ENCODE measurements around the gene PSMB7.
A peak's percentile ranks its signal among the peaks of the same experiment; 100 is the strongest.

Gene PSMB7

DNA sequence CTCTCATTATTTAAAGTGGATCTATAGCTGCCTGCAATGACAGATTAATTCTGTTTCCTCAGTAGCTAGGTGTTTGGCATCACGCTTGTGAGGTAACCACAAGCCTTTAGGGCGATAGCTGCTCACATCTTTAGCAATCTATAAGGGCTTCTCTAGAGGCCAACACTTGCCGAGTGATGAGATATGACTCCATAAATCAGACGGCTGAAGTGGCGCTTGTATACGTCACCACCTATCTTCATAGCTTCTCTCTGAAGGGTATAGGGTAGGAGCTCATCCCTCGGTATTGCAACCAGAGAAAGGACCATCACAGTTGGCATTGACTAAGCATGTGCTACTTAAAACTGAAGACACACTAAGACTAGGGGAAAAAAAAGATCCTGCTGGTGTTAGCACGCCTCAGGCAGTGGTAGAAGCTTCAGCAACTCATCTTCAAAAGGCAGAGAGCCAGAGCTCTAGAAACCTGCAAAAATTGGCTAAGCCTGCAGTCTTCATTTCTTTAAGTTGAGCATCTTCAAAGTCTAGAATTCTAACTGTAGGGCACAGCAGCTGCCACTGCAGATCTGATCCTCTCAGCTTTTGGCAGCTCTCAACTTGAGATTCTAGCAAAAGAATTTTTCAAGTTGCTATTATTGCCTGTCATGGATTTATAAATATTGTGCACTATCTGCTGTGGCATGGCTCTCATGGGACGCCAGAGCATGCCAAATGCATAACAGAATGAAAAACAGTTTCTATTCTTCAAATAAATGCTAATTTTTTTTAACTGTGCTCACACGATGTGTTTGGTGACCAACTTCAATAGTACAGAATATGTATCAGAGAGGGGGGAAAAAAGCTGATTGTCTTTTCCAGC is 37.5 kb downstream of the PSMB7 start:
- DNase-seq: no peak

DNA sequence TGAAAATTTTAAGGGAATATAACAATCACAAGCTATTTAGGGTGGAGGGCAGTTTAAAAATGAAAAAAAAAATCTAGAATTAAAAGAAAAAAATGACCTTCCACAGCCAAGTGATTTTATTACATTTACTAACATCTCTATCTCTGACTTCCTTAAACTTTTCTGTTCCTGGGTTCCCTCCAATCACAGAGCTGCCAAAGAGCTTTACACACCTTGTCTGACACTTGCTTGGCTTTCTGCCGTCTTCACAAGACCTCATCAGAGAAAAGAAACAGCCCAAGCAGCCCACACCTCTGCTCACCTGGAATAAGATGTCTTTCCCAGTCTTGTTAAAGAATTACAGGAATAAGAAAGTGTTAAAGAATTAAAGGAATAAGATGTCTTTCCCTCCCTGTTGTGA is 38.9 kb downstream of the PSMB7 start:
- no peak for DNase-seq

DNA sequence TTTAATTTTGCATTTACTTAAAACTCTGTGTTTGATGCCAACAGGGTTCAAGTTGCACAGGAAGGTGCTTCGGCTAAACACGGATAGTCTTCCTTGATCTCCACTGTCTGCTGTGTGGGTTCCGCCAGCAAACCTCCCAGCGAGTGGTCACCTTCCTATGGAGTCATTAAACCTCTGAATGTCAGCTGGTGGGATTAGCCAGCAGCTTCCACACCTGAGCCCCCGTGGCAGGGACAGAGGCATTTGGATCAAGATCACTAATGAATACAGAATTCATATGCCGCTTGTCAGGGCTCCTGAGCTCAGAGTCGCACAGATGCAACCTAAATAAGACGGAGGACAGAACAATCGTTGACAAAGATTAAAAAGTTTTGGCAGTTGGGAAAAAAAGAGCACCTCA is 39.5 kb downstream of the PSMB7 start:
- no peak for DNase-seq

DNA sequence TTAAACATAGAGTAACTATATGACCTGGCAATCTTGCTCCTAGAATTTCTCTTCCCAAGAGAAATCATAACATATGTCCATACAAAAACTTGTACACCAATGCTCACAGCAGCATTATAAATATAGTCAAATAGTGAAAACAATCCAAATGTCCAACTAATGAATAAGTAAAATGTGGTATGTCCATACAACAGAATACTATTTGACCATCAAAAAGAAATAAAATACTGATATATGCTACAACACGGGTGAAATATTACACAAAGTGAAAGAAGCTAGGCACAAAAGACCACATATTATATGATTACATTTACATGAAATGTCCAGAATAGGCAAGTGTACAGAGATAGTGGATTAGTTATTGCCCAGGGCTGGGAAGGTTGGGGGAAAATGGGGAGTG is 41.4 kb downstream of the PSMB7 start:
- DNase-seq: no peak

DNA sequence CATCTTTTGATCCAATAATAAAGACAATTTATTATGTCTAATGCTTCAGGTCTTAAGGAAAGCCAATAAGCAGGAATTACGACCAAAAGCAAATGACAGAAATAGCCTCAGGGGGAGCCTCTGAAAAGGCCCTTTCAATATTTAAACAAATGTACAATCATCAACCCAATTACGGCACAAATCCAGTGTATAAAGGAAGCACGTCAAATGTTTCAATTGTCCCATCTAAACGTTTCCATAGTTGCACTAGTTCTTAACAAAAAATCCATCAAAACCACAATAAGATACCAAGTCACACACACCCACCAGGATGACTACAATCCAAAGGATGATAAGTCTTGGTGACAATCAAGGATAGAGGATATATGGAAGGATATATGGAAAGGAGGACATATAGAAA is 41.9 kb downstream of the PSMB7 start:
- DNase-seq: no peak

DNA sequence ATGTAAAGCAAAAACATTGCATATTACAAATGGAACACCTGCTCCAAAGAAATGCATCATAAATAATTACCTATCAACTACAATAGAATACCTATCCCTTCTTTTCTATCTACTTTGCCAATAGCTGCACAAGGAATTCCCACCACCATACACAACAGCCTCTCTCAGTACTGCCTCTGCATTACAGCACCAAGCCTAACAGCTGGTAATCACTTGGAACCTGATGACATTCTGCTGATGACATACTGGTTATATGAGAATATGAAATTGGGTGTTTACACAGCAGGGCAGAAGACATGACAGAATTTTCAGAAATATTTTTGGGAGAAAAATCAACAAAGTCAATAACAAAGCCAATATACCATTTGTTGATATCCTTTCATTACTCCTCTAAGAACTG is 43.2 kb downstream of the PSMB7 start:
- no peak for DNase-seq

DNA sequence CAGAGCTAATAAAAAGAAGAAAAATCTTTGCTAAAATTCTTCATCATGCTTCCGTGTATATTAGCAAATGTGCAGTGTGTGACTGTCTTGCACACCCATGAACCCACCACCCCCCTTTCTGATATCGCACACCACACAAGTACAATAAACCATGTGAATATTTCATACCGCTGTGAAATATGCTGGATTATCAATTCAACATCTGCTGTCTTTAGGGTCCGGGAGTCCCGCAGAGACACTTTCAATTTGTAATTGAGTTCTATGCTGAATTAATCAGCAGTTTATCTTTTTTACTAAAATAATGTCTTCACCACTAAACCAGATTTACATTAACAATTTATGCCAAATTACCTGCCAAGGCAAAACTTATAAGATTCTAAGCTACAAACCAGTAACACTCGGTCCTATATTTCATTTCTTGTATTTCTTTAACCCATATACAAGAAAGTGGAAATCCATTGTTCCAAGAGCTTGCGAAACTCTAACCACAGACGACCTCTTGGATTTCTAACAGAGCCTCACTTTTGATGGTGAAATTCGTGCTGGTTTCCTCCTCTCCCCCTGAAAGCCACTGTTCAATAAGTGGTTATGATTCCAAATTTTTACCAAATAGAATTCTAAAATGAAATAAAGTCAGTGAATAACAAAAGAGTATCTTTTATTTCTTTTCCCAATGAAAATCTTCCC is 44.2 kb downstream of the PSMB7 start:
- DNase-seq: peak in 1 of 2 donors; percentile 40

DNA sequence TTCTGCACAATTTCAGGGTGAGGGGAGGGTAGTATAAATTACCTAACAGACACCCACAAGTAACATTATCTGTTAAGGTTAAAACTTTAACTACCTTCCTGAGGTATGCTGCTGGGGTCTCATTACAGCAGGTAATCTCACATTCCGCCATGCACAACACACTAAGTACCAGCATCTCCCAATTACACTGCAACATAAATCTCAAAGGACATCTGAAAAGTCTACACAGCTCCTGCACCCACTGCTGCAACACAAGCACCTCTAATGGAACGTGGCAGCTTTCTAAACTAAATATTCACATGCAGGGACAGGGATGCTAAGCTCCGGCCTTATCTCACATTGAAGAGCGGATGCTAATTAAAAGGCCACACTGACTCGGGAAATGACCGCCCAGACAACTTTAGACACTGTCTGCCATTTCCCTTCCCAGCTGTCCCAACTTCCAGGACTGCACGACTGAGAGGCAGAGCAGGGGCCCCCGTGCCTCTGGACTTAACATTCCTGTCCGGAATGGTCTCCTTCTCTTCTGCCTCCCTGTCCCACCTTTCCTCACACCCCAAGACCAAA is 45.9 kb downstream of the PSMB7 start:
- no peak for DNase-seq

DNA sequence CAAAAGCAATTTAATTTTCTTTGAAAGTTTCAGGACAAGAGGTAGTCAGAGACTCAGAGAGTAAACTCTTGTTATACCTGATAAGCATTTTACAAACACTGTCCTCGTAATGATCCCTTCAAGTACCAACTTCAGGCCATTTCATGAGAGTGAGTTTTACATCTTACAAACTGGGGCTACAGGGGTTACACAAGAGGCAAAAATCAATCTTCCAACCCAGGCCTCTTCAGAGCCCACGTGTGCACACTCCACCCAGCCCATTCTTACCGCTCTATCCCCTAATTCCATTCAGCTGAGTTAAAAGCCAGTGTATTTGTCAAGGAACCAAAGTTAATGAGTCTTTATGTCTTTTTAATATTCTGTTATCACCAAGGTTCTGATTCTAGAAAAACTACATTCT is 46.5 kb downstream of the PSMB7 start:
- no peak for DNase-seq

DNA sequence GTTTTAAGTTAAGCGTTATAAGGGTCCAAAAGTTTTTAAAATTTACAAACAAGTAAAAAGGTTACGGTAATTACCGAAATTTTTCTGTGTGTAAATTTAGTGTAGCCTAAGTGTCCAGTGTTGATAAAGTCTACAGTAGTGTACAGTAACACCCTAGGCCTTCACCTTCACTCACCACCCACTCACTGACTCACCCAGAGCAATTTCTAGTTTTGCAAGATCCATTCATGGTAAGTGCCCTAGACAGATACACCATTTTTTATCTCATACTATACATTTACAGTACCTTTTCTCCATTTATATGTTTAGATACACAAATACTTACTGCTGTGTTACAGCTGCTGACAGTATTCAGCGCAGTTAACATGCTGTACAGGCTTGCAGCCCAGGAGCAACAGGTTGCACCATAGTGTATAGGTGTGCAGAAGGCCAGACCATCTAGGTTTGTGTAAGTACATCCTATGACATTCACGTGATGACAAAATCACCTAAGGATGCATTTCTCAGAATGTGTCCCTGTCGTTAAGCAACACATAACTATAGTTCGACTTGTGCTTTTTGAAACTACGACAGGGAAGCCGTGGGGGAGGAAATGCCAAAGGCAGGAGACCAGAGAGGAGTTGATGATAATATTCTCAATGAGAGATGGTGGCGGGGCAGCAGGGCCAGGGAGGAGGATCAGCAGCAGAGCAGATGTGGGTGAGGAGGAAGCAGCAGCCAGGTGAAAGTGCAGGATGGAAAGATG is 48.6 kb downstream of the PSMB7 start:
- peak; percentile 47 to 52 for DNase-seq

DNA sequence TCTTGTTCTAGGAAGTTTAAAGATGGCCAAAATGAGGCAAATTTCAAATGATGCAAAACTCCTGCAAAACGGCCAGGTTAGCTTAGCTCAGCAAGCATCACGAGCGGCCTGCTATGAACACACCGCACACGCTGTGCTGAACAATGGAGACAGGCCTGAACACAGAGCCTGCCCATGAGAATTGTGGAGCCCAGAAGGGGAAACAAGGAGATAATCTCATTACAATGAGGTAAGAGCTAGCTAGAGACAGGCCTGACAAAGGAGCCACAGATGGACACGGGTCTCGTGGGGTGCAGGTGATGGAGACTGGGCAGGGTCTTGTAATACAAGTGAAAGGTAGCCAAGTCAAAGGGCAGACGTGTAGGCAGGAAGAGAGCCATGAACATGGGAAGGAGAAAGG is 50.2 kb downstream of the PSMB7 start:
- no peak for DNase-seq

DNA sequence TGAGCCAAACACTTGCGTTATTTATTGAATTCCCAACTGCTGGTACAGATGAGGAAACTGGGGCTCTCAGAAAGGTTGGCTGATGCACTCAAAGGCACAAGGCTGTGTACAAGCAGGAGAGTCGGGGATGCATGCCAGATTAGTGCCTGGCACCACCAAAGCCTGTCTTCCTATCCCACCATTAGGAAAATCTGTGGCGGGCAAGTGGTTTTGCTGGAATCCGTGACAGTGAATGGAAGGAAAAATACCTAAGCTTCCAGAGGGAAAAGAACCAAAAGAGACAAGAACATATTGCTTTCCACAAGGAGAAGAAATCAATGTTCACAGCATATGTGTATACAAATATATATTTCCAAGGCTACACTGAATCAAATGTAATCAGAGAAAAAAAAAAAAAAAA is 51.1 kb downstream of the PSMB7 start:
- no peak for DNase-seq

DNA sequence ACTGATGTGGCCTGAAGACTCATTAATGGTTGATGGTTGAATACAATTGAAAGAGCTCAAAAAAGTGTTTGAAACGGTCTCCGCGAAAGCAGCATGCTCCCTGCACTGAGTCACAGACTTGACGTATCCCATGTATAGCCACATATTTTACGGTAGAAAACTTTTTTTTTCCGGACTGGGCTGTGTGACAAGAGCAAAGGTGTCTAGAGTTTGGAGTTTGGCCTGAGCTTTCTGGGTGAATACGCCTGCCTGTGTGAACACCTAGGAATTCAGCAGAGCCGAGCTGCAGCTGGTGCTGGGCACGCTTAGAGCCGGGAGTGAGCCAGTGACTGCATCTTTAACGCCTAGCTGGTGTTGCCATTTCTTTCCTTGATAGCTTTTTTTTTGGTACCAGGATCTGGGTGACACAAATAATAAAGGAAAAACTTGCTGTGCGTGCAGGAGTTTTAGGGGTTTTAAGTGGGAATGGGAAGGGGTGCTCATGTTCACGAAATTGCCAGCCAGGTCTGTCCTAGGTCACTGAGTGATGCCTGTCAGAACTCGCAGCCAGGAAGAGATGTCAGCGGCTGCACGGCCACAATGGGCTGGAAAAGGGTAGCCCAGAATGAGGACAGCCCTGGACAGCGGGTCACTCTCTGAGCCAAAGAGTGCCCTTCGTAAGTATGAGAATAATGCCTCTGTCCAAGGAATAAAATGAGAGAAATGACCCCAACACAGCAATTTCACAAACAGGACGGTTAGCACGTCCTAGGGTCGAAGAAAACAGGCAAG is 51.7 kb downstream of the PSMB7 start:
- DNase-seq: no peak

DNA sequence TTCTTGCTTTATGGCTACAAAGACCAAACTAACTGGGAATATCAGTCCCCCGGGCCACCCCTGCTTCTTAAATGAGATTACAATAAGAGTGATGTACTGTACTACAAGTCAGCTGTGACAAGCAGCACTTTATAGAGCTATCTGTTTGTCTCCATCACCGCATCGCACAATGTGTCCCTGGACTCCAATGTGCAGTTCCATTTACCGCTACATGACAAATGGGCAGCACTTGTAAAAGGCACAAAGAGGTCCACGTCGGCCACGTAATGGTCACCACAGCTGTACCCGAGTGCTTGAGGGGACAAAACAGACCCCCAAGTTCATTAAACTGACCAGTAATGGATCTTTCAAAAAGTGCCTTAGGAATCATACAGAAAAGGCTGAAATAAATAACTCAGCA is 54.1 kb downstream of the PSMB7 start:
- DNase-seq: no peak

DNA sequence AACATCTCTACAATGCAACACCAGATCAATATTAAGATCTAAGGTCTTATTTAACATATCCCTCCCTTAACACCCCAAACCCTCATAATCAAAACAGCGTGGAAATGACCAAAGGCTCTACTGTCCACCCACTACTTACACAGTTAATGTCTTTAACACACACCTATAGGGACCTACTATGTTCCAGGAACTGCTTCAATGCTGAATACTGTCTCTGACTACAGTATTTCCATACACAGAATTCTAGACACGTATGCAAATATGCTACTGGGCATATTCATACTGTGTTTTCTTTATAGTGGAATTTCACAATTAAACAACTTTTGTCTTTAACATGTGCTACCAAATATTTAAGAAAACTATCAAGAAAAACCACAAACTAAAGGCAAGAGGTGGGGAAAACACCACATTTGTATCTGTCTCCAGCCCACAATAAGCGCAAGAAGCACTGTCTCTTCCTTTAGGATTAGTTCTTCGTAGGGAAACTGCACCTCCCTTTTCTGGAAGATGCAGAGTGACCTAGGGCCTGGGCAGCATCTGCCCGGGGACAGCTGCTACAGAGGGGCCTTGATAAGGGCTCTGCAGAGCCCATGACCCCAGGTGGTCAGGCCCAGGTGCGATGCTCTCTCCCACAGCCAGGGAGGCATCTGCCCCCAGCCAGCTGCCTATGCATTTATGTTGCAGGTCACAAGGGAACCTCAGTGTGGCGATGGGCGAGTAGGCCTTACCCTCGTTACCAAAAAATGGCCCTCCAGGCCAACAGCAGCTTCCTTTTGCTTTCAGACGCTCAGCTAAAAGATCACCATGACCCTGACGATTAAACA is 55.2 kb downstream of the PSMB7 start:
- no peak for DNase-seq

DNA sequence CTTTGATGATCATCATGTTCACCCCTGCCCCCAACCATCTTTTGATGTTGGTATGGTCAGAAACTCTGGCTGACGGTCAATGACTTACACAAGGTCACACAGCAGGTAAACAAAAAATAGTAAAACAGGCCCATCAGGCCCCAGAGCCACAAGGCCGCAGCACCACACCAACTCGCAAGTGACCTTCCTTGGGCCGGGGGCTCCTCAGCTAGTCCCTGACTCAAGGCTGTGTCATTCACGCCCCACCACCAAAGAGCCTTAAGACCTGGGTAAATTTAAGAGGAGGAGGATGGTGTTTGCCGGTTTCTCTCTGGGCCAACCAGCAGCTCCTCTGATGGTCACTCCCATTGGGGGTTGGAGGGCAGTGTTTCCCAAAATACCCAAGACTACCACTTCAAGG is 55.8 kb downstream of the PSMB7 start:
- no peak for DNase-seq

DNA sequence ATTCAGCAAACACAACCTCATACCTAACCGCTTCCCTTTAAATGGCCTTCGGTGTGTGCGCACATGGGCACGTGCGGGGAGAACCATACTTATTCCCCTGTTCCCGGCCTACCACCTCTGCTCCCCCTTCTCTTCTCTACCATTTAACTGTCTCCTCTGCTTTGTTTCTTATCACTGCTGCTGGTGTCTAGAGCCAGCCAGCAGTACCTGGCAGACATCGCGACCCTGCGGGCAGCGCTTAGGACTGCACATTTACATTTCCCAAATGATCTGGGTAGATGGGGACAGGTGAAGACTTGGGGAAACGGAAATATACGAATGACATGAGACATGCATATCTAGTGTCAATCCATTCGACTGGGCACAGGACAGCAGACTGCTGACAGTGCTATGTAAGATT is 56.6 kb downstream of the PSMB7 start:
- DNase-seq: no peak

DNA sequence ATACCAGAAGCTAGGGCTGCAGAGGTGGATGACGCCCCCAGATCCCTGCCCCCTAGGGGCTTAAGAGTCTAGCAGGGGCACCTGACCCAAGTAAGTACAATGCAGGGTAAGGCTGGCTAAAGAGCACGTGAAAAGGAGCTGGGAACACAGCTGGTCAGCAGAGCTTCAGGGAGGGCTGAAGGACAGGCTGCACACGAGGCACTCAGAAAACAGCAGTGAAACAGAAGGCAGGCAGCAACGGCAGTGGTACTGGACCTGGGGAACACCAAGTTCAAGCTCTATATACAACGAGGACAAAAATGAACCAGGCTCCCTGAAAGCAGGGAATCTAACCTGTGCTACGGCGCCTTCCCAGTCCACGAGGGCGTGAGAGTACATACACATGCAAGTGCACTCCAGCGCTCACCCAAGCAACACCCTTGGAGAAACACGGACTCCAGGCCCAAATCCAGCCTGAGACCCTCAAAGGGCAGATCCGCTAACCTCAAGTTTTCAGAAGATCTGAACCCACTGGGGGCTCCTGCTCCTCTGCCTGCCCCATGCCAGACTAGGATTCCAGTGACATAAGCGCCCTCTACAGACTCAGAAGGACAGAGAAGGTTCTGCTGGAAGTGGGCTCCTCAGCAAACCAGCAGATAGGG is 57.4 kb downstream of the PSMB7 start:
- DNase-seq: no peak

DNA sequence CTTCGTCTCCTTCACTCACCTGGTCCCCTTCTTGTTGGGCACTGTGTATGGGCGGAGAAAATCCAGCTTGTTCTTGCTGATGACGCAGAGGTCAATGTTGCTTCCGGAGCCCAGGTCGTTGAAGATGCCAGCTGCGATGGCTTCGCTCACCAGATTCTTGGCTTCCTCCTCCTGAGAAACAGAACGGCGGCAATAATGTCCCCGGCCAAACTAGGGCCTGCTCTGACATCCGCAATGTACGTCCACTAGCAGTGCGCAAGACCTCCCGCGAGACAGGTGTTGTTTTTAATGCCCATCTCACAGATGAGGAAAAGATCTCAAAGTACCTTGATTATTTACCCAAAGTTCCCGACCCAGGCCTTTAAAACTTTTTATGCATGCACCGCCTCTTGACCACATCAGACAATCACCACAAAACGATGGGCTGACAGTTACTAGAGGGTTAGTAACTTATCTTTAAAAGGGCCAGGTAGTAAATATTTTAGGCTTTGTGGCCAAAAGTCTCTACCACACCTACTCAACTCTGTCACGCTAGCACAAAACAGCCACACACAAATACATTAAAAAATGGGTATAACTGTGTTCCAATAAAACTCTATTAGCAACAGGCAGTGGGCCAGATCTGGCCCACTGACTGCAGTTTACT is 58.4 kb downstream of the PSMB7 start:
- no peak for DNase-seq

DNA sequence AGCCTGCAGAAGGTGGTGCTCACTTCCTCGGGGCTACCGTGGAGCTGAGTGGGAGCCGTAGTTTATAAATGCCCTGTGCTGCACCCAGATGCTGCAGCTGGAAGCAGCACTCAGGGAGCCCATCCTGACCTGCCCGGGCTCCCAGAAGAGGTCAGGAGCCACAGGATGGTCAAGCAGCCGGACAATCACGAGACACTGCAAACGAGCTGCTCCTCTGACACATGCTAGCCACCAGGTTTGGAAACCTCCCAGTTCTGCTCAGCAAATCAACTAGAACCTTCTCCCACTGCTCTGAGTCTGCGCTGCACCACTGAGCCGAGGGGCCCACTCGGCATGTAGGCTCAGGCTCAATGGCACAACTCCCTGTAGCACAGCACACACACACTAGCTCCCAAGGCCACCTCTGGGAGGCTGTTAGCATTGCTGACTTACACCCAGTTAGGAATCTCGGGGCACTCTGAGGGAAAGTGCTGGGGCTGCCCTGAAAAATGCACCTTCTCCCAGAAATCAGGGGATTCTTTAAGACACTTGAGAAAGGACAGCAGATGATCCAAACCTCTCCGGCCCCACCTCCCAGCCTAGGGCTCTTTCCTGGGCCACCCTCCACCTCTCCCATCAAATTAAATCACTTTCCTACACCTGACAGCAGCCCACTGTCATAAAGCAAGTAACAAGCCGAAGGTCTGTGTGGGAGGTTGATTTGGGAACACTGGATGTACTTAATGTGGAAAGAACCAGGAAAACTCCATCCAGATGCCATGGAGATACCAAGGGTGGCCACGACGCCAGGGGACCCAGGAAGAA is 59.1 kb downstream of the PSMB7 start:
- no peak for DNase-seq
